HT1080 (cell line): Measurements from ENCODE around the gene FCAR. TPM values are rescaled to one million over a fixed set of nuclear protein-coding genes. Genes with fewer than 3 reads are reported as not detected.
A peak's percentile ranks its signal among the peaks of the same experiment; 100 is the strongest.
"Not testable (repeated sequence)": the region's sequence is repeated elsewhere in the genome, so short reads cannot be mapped to it uniquely, and the experiment has no call there.

ENCODE experiments used
- DNase-seq: peaks from one replicate; pipeline ENCODE4 v3.0.0-alpha.2; 2015; ENCODE audit warnings: low read depth
- total RNA-seq: library from RNA; depleted of rRNA; stranded (reverse); fragments of >200 nt; shearing (Covaris generic); gene quantifications from 2 replicates; pipeline ENCODE4 v1.2.3, GENCODE V29; 2014

Gene FCAR
- total RNA-seq, 1 experiment from 2014 or later: not detected

DNA sequence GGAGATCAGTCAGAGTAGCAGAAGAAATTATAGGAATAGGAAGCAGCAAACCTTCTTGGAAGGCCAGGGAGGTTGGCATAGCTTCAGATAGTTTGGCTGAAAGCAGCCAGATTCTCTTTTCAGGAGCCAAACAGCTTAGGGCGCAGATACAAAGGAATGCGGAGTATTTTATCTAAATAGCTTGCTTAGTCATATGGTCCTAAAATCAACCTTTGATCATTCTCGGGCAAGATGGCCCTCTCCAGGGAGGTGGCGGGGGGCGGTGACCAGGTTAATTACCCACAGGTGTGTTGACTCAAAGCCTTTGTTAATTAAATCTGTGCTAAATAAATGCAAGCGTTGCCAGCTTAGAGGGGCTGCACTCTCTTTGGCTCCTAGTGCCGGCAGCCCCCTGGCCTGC is 19.4 kb downstream of the FCAR start:
- DNase-seq: no peak

DNA sequence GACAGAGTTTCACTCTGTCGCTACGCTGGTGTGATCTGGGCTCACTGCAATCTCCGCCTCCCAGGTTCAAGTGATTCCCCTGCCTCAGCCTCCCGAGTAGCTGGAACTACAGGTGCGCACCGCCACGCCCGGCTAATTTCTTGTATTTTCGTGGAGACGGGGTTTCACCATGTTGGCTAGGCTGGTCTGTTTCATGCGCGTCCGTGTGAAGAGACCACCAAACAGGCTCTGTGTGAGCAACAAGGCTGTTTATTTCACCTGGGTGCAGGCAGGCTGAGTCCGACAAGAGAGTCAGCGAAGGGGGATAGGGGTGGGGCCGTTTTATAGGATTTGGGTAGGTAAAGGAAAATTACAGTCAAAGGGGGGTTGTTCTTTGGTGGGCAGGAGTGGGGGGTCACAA is 20.1 kb downstream of the FCAR start:
- not testable (repeated sequence) for DNase-seq

DNA sequence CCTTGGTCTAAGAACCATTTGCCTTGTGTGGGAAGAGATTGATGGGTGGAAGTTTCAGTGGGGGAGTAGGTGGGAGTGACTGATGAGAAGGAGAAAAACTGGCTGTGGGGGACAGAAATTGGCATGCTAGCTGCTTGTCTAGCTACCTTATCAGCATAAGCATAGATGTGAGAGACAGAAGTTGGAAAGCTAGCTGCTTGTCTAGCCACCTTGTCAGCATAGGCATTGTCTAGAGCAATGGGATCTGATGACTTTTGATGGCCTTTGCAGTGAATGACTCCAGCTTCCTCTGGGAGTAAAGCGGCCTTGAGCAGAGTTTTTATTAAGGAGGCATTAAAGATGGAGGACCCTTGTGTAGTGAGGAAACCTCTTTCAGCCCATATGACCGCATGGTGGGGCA is 22.0 kb downstream of the FCAR start:
- no peak for DNase-seq

DNA sequence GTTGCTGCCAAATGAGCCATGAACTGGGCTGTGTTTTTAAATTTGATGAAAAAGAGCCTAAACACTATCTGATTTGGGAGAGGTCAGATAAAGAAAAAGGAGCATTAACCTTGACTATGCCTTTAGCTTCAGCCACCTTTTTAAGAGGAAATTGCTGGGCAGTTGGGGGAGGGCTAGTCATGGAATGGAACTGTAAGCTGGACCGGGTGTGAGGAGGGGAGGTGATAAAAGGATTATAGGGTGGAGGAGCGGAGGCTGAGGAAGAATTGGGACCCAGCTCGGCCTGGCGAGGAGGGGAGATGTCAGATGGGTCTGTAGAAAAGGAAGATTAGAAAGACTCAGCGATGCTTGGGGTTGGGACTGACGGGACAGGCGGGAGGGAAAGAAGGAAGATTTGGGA is 24.6 kb downstream of the FCAR start:
- not testable (repeated sequence) for DNase-seq

DNA sequence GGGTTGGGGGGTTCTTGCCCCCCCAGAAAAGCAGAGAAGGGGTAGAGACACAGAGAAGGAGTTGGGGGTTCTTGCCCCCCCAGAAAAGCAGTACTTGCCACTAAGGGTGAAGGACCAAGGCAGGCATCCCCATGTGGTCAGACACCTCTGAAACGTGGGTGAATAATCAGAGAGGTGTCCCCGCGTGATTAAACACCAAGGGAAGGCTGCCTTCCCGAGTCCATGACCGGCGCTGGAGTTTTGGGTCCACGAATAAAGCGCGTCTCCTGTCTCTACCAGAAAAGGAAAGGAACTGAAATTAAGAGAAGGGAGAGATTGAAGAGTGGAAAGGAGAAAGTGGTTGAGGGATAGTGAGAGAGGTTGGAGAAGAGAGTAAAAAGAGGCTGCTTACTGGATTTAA is 25.6 kb downstream of the FCAR start:
- not testable (repeated sequence) for DNase-seq

DNA sequence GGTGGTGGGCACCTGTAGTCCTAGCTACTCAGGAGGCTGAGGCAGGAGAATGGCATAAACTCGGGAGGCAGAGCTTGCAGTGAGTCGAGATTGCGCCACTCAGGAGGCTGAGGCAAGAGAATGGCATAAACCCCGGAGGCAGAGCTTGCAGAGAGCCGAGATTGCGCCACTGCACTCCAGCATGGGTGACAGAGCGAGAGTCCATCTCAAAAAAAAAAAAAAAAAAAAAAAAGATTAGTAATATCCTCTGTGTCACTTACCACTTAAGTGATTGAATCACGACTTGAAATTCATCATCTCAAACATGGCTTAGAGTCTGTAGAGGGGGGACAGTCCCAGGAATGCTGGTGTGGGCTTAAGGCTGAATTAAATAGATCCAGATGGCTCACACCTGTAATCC is 27.1 kb downstream of the FCAR start:
- peak; percentile 55 for DNase-seq

DNA sequence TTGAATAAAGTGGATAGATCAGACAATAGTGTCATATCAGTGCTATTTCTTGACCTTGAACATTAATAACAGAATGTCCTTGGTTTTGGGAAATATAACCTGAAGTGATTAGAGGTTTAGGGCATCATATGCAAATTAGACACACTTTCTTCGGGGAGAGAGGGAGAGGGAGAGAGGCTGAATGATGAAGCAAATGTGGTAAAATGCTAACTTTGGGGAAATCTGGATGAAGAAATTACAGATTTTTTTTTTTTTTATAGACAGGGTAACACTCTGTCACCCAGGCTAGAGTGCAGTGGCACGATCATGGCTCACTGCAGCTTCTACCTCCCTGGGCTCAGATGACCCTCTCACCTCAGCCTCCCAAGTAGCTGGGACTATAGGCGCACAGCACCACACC is 28.0 kb downstream of the FCAR start:
- DNase-seq: no peak

DNA sequence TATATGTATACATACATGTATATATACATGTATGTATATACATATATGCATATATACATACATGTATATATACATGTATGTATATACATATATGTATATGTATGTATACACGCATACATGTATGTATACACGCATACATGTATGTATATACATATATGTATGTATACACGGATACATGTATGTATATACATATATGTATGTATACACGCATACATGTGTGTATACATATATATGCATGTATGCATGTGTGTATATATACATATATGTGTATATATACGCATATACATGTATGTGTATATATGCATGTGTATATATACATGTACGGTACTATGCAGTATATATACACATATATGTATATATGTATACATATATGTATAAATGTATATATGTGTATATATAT is 29.3 kb downstream of the FCAR start:
- no peak for DNase-seq

DNA sequence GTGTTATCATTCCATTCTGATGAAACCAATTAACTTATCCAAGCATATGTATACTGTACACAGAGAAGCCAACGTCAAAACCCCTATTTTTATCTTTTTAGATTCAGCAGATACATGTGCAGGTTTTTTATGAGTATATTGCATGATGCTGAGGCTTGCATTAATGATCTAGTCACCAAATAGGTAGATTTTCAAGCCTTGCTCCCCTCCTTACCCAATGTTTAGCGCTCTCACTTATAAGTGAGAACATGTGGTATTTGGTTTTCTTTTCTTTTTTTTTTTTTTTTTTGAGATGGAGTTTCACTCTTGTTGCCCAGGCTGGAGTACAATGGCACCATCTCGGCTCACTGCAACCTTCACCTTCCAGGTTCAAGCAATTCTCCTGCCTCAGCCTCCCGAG is 30.2 kb downstream of the FCAR start:
- DNase-seq: not testable (repeated sequence)

DNA sequence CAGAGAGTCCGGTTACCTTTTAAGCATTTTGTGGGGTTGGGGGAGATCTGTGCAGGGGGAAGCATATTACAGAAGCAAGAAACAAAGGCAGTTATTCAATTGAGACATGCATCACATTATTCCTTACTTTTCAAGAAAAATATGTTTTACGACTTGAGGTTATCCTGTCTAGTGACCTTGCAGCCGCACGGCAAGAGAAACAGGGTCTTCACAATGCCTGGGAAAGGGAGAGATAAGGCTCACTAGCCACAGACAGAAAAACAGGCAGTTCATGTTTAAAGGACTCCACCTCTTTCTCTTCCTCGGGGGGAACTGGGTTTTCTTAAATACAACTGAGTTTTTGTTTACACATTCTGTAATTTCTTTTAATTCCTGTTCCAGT is 31.4 kb downstream of the FCAR start:
- DNase-seq: no peak

DNA sequence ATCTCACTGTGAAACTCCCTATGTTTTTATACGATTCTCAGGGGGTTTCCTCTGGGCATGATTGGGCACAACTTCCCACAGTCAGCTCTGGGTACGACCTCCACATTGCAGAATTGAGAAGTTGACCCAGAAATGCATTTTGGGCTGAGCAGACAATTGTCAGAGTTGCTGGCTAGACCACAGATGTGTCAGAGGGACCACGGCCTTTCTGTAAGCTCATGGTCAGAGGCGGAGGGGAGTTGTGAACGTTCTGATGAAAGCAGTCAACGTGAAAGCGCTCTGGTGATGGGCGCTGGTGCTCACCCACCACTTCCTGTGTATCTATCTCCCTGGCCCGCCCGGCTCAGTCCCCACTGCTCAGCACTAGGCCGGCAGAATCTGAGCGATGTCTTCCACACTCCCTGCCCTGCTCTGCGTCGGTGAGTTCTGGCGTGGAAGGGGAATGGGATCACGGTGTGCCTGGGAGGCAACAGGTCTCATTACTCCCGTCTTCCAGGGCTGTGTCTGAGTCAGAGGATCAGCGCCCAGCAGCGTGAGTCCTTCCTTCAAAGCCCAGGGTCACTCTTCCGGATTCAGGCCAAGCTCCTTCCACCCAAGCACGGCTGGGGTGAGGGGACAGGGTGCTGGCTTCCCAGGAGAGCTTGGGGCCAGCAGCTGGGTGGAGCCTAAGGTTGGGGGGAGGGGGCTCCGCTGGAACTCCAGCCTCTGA is 31.9 kb downstream of the FCAR start, which contains the start of gene NCR1:
Gene NCR1 (plus strand): TSS at position 346 of the 709 bp plus-strand sequence. CDS start 40 bp downstream, at position 386.
- DNase-seq: no peak

DNA sequence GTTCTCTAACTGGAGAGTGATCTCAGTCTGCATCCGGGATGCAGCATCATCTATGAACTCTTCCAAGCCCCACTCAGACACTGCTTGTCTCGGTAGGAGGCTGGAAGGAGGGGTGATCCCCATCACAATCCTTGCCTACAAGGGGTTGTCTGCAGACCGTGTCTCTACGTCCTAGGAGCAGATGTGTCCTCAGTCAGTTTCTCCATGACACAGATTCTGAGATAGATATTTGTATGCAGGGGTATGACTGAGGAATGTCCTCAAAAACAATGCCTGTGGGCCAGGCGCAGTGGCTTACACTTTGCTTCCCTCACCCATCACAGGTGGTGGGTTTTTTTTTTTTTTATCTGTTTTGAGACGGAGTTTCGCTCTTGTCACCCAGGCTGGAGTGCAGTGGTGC is 32.8 kb downstream of the FCAR start:
- no peak for DNase-seq

DNA sequence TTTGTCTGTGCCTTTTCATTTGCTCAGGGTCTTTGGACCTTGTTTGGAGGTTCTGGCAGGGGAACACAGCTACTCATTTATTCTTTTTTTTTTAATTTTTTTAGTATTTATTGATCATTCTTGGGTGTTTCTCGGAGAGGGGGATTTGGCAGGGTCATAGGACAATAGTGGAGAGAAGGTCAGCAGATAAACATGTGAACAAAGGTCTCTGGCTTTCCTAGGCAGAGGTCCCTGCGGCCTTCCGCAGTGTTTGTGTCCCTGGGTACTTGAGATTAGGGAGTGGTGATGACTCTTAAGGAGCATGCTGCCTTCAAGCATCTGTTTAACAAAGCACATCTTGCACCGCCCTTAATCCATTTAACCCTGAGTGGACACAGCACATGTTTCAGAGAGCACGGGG is 33.9 kb downstream of the FCAR start:
- not testable (repeated sequence) for DNase-seq

DNA sequence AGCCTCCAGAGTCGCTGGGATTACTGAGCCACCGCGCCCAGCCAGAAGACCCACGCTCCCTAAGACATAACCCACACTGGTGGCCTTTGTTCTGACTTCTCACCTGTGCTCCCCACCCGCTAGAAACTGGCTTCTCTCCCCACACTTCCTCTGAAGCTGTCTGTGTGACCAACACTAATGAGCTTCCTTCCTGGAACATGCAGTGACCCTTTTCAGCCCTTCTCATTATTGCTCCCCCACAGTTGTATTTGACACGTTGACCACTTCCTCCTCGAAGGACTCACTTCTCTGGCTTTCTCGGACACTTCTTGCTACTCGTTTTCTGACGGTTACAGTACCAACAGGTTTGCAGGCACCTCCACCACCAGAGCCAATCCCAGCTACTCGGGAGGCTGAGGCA is 42.8 kb downstream of the FCAR start:
- no peak for DNase-seq

DNA sequence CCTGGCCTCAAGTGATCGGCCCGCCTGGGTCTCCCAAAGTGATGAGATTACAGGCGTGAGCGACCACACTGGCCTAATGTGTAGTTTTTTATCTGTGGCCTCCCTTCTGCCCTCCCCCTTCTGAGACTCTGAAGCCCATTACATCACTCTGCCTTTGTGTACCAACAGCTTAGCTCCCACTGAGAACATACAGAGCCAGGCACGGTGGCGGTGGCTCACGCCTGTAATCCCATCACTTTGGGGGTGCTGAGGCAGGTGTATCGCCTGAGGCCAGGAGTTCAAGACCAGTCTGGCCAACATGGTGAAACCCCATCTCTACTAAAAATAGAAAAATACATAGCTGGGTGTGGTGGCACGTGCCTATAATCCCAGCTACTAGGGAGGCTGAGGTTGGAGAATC is 44.5 kb downstream of the FCAR start:
- DNase-seq: no peak

DNA sequence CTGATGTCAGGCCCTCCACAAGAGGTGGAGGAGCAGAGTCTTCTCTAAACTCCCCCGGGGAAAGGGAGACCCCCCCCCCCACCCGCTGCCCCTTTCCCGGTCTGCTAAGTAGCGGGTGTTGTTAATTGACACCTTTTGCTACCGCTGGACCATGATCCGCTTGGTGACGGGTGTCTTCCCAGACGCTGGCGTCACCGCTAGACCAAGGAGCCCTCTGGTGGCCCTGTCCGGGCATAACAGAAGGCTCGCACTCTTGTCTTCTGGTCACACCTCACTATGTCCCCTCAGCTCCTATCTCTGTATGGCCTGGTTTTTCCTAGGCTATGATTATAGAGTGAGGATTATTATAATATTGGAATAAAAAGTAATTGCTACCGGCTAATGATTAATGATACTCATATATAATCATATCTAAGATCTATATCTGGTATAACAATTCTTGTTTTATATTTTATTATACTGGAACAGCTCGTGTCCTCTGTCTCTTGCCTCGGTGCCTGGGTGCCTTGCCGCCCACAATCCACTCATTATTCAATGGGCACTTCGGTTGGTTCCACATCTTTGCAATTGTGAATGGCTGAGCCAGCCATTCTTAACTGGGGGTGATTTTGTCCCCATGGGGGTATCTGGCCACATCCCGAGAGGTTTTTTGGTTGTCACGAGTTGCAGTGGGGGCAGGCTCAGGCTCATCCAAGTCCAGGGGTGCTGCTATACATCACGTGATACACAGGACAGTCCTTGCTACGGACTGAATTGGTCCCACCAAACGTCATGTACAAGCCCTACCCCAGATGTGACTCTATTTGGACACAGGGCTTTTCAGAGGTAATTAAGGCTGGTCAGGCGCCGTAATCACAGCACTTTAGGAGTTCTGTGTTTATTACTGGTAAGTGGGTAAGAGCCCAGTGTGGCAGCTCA is 45.9 kb downstream of the FCAR start:
- not testable (repeated sequence) for DNase-seq

DNA sequence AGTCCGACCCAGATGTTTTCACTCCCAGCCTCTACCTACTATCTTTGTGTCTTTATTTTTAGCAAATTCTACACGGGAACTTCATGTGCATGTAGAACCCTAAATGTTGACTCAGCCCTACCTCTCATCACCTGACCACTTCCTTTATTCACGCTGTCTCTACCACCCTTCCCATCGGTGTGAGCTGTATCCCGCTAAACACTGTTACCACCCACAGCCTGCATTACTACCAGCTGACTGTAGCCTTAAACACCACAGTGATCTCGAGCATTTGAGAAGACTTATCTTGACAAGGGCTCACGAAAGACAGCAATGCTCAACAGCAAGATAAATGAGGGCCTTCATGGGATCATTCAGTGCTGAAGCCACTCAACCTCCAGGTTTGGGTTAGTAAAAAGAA is 47.0 kb downstream of the FCAR start:
- no peak for DNase-seq

DNA sequence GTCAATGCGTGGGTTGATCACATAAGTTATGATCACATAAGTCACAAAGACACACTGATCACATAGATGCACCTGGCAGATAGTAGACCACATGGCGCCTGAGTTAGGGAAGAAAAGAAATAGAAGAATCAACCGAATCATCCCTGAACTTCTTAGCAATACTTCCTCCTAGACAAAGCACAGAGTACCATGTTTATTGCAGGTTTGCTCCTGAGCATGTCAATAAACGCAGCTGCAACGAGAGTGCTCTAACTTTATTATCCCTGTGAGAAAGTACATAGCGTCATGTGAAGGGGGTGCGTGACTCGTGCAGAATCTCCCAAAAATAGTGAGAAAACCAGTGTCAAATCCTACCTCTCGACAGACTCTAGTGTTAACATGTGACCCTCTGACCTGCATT is 49.2 kb downstream of the FCAR start:
- no peak for DNase-seq

DNA sequence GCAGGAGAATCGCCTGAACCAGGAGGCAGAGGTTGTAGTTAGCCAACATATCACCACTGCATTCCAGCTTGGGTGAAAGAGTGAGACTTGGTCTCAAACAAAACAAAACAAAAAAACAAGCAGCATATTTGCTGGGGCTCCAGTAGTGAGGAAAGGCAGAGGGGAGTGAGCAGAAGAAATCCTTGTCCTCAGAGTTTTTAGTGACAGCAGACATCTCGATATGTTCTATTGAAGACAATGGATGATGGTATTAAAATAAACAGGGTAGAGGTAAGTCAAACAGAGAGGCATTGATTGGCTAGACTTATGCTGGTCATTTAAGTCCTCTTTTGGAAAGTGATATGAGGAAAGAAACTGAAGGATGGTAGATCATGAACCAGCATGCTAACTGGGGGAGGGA is 54.3 kb downstream of the FCAR start:
- DNase-seq: no peak

DNA sequence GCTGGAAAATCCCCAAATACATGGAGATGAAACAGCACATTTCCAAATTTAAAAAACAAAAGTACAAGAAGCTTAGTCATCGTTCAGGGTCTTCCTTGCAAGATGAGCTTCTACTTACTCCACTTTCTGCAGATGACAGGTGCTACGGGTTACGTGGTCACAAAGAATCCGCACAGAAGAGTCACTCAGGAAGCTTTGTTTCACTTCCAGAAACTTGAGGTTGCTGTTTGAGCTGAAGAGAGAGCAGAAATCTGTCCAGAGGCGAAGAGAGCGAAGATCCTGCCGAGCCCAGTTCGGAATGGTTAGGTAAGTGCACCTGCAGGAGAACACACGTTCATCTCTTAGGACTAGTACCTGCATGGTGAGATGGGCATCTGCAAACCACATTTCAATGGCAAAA is 63.9 kb downstream of the FCAR start:
- no peak for DNase-seq

DNA sequence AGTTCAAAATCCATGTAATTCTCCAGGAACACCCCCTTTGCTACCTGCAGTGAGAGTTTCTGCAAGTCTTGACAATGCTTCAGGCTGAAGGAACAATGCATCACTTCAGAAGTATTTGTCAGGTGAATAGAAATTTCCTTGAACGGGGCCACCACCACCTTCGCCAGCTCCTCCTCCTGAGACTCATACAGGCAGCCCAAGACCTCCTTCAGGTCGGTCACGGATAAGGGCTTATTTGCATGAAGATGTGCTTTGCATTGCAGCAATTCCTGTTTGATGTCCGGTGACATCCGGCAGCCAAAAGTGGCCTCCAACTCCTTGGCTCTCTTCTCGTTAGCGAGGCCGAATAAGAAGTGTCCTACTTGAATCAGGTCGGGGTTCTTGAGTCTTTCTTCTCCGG is 64.9 kb downstream of the FCAR start:
- no peak for DNase-seq

DNA sequence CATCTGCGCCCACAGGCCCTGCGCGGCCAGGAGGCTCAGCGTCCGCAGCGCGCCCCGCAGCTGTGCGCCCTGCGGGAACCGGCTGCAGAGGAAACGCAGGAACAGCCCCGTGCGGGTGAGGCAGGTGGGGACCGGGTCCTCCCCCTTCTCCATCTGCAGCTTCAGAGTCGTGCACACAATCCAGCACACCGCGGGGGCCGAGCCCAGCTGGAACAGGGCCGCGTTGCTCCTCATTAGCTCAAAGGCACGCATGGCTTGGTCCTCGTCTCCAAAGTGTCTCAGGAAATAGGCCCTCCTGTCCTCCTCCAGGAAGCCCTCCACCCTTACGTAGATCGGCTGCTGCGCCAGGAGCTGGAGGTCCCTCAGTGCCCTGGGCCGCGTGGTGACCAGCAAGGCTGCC is 65.5 kb downstream of the FCAR start:
- not testable (repeated sequence) for DNase-seq
